ENCODE measurements around the gene CDKAL1. TPM values are rescaled to one million over a fixed set of nuclear protein-coding genes. Genes with fewer than 3 reads are reported as not detected.

Gene CDKAL1
- total and polyA plus RNA-seq, 4 donors: 2.0 to 12.9 (median 6.7) TPM

DNA sequence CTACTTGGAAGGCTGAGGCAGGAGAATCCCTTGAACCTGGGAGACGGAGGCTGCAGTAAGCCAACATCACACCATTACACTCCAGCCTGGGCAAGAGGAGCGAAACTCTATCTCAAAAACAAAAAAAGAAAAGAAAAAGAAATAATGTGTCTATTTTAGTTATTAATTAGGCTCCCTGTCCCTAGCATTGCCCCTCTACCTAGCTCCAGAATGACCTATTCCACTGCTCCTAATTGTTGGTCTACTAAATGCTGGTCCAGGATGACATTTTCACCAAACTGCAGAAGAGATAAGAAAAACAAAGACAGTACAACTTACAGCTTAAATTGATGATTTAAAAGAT lies 629.6 kb downstream of the CDKAL1 start:
- Histone ChIP-seq H3K9me3 (ENCODE audit: control insufficient read depth in 4 of 4, low read length in 3 of 4) (no peaks in the 10 kb centered on the region), H3K36me3 (ENCODE audit: control insufficient read depth in 4 of 4, insufficient read depth in 3 of 4, low read depth in 1 of 4, low read length in 3 of 4) (no peaks in the 10 kb centered on the region), H3K4me3 (ENCODE audit: low read depth in 1 of 3, low read length in 3 of 3) (no peak overlapping the region), H3K27me3 (ENCODE audit: control insufficient read depth in 4 of 4, insufficient read depth in 4 of 4, low read length in 3 of 4) (no peaks in the 10 kb centered on the region), H3K4me1 (ENCODE audit: control insufficient read depth in 4 of 4, insufficient read depth in 4 of 4, low read length in 3 of 4) (no peaks in the 10 kb centered on the region), H3K27ac (ENCODE audit: low read depth in 1 of 2, low read length in 2 of 2) (no peak overlapping the region), H3K9ac (ENCODE audit: low read depth in 1 of 2, low read length in 2 of 2) (no peak overlapping the region)
- no peak for DNase-seq (ENCODE audit: low spot score)
- TF ChIP-seq NR2F2 (IDR thresholded peaks at IDR 0.05) (no peak), RAD21 (IDR thresholded peaks at IDR 0.05) (no peak), RXRA (IDR thresholded peaks at IDR 0.05) (no peak), EGR1 (IDR thresholded peaks at IDR 0.05; ENCODE audit: low read depth in 2 of 2) (no peak), HNF4G (IDR thresholded peaks at IDR 0.05) (no peak), TAF1 (conservative IDR thresholded peaks at IDR 0.05) (no peak), FOXA1 (IDR thresholded peaks at IDR 0.05) (no peak), FOXA2 (IDR thresholded peaks at IDR 0.05) (no peak), SP1 (IDR thresholded peaks at IDR 0.05) (no peak), YY1 (IDR thresholded peaks at IDR 0.05) (no peak), JUND (IDR thresholded peaks at IDR 0.05) (no peak), GABPA (IDR thresholded peaks at IDR 0.05 in 1 of 2, conservative IDR thresholded peaks at IDR 0.05 in 1 of 2) (no peak), HNF4A (conservative IDR thresholded peaks at IDR 0.05) (no peak)
- TF ChIP-seq, protein P1, sequence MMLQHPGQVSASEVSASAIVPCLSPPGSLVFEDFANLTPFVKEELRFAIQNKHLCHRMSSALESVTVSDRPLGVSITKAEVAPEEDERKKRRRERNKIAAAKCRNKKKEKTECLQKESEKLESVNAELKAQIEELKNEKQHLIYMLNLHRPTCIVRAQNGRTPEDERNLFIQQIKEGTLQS (IDR thresholded peaks at IDR 0.05): no peak
- TF ChIP-seq, protein P2, sequence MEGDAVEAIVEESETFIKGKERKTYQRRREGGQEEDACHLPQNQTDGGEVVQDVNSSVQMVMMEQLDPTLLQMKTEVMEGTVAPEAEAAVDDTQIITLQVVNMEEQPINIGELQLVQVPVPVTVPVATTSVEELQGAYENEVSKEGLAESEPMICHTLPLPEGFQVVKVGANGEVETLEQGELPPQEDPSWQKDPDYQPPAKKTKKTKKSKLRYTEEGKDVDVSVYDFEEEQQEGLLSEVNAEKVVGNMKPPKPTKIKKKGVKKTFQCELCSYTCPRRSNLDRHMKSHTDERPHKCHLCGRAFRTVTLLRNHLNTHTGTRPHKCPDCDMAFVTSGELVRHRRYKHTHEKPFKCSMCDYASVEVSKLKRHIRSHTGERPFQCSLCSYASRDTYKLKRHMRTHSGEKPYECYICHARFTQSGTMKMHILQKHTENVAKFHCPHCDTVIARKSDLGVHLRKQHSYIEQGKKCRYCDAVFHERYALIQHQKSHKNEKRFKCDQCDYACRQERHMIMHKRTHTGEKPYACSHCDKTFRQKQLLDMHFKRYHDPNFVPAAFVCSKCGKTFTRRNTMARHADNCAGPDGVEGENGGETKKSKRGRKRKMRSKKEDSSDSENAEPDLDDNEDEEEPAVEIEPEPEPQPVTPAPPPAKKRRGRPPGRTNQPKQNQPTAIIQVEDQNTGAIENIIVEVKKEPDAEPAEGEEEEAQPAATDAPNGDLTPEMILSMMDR (IDR thresholded peaks at IDR 0.05; ENCODE audit: low read depth, low read length, missing input control): no peak
- TF ChIP-seq, protein P3, sequence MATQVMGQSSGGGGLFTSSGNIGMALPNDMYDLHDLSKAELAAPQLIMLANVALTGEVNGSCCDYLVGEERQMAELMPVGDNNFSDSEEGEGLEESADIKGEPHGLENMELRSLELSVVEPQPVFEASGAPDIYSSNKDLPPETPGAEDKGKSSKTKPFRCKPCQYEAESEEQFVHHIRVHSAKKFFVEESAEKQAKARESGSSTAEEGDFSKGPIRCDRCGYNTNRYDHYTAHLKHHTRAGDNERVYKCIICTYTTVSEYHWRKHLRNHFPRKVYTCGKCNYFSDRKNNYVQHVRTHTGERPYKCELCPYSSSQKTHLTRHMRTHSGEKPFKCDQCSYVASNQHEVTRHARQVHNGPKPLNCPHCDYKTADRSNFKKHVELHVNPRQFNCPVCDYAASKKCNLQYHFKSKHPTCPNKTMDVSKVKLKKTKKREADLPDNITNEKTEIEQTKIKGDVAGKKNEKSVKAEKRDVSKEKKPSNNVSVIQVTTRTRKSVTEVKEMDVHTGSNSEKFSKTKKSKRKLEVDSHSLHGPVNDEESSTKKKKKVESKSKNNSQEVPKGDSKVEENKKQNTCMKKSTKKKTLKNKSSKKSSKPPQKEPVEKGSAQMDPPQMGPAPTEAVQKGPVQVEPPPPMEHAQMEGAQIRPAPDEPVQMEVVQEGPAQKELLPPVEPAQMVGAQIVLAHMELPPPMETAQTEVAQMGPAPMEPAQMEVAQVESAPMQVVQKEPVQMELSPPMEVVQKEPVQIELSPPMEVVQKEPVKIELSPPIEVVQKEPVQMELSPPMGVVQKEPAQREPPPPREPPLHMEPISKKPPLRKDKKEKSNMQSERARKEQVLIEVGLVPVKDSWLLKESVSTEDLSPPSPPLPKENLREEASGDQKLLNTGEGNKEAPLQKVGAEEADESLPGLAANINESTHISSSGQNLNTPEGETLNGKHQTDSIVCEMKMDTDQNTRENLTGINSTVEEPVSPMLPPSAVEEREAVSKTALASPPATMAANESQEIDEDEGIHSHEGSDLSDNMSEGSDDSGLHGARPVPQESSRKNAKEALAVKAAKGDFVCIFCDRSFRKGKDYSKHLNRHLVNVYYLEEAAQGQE (IDR thresholded peaks at IDR 0.05): no peak
- TF ChIP-seq, protein P4, sequence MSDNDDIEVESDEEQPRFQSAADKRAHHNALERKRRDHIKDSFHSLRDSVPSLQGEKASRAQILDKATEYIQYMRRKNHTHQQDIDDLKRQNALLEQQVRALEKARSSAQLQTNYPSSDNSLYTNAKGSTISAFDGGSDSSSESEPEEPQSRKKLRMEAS (IDR thresholded peaks at IDR 0.05): no peak
- TF ChIP-seq, protein P5, sequence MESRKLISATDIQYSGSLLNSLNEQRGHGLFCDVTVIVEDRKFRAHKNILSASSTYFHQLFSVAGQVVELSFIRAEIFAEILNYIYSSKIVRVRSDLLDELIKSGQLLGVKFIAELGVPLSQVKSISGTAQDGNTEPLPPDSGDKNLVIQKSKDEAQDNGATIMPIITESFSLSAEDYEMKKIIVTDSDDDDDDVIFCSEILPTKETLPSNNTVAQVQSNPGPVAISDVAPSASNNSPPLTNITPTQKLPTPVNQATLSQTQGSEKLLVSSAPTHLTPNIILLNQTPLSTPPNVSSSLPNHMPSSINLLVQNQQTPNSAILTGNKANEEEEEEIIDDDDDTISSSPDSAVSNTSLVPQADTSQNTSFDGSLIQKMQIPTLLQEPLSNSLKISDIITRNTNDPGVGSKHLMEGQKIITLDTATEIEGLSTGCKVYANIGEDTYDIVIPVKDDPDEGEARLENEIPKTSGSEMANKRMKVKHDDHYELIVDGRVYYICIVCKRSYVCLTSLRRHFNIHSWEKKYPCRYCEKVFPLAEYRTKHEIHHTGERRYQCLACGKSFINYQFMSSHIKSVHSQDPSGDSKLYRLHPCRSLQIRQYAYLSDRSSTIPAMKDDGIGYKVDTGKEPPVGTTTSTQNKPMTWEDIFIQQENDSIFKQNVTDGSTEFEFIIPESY (IDR thresholded peaks at IDR 0.05): no peak
- WGBS: 96% methylated on average over 2 of the region's 2 CpGs

All from liver (tissue), 9 donors.